ENCODE measurements around the gene CTIF. TPM values are rescaled to one million over a fixed set of nuclear protein-coding genes. Genes with fewer than 3 reads are reported as not detected.

CTIF gene
- total RNA-seq, 1 donor from 2014 or later: 60.0 TPM

DNA sequence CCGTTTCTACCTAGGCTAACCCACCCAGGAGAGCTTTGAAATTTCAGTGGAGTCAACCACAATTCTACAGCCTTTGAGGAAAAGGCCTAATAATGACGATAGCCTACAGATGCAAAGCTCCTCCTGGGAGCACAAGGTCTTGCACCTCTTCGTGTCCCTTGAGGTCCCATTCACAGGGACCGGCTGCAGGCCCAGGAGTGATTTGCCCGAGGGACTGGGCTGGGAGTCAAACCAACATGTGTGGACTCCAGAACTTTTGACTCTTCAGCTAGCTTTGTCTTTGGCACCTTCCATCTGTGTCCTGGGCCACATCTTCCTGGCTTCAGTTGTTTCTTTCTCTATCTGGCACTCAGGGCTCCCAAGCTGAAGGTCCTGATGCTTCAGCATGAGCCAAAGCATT, 335.4 kb downstream of the CTIF start:
- H3K9me3 ChIP-seq (replicated peaks): no peaks in the 10 kb centered on the region
- H3K4me3 ChIP-seq: no peak overlapping the region
- H3K27ac ChIP-seq (replicated peaks): no peak overlapping the region
- no peaks in the 10 kb centered on the region for H3K27me3 ChIP-seq (ENCODE audit: low read depth)
- DNase-seq: no peak
- no peaks in the 10 kb centered on the region for H3K36me3 ChIP-seq
- H3K4me1 ChIP-seq: peaks cover 13% of the 10 kb centered on the region
- TF ChIP-seq, protein P1, sequence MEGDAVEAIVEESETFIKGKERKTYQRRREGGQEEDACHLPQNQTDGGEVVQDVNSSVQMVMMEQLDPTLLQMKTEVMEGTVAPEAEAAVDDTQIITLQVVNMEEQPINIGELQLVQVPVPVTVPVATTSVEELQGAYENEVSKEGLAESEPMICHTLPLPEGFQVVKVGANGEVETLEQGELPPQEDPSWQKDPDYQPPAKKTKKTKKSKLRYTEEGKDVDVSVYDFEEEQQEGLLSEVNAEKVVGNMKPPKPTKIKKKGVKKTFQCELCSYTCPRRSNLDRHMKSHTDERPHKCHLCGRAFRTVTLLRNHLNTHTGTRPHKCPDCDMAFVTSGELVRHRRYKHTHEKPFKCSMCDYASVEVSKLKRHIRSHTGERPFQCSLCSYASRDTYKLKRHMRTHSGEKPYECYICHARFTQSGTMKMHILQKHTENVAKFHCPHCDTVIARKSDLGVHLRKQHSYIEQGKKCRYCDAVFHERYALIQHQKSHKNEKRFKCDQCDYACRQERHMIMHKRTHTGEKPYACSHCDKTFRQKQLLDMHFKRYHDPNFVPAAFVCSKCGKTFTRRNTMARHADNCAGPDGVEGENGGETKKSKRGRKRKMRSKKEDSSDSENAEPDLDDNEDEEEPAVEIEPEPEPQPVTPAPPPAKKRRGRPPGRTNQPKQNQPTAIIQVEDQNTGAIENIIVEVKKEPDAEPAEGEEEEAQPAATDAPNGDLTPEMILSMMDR (IDR thresholded peaks at IDR 0.05; ENCODE audit: borderline replicate concordance): no peak
- intact Hi-C loops (cut with micrococcal nuclease): loop anchor here (2.0 kb wide), 1 partner anchor 41 kb away; no protein-coding TSS in a partner anchor

DNA sequence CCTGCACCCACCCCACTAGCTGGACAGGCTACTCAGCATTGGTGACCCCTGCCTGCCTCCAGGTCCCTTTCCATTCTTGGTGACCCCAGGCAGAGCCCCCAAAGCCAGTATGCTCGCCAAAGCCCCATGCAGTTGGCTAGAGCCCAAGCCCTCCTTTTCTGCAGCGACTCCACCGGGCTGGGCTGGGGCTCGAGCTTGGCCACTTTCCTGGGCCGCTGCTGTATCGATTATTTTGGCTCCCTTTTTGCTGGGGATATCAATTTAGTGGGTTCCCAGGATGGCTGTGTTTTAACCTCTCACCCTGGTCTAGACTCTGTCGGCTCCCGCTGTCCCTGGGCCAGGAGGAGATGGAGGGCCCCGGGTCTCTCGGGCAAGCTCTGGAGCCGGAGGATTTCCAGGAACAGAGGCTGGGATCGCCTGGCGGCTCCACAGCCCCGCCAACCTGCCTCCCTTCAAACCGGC, 335.9 kb downstream of the CTIF start:
- TF ChIP-seq, protein P1 (IDR thresholded peaks at IDR 0.05; ENCODE audit: borderline replicate concordance): no peak
- Histone ChIP-seq H3K4me3 (no peak overlapping the region), H3K9me3 (replicated peaks) (no peaks in the 10 kb centered on the region), H3K4me1 (peaks cover 13% of the 10 kb centered on the region), H3K27me3 (ENCODE audit: low read depth) (no peaks in the 10 kb centered on the region), H3K36me3 (no peaks in the 10 kb centered on the region), H3K27ac (replicated peaks) (no peak overlapping the region)
- DNase-seq: no peak
- intact Hi-C loops (cut with micrococcal nuclease): loop anchor here (2.0 kb wide), 1 partner anchor 42 kb away; no protein-coding TSS in a partner anchor

DNA sequence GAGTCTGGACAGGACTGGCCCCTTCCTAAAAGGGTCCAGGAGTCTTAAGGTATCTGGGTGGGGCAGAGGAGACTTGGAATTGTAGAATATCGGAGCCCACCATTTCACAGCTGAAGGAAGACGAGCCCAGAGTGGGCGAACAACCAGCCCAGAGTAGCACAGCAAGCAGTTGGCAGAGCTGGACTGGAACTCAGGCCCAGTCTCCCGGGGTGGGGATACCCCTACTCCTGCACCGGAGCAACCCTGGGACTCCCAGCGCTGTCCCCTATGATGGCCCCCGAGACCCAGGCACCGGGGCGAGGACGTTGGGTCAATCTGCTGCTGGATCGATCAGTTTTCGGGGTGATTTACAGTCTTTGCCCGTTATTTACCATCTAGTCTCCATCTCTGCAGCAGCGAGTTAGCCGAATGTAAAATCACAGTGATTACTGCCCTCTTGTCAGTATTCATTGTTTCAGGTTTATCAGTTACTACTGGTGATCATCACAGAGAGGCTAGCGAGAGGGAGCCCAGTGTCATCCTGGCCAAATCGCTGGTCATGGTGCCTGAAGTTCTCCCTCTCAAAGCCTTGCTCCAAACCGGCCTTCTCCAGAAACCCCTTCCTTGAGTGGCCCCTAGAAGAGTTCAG, 336.6 kb downstream of the CTIF start:
- intact Hi-C loops (cut with micrococcal nuclease): loop anchor here (2.0 kb wide), 1 partner anchor 43 kb away; no protein-coding TSS in a partner anchor
- TF ChIP-seq, protein P1 (IDR thresholded peaks at IDR 0.05; ENCODE audit: borderline replicate concordance): no peak
- H3K4me1 ChIP-seq: peaks cover 13% of the 10 kb centered on the region

DNA sequence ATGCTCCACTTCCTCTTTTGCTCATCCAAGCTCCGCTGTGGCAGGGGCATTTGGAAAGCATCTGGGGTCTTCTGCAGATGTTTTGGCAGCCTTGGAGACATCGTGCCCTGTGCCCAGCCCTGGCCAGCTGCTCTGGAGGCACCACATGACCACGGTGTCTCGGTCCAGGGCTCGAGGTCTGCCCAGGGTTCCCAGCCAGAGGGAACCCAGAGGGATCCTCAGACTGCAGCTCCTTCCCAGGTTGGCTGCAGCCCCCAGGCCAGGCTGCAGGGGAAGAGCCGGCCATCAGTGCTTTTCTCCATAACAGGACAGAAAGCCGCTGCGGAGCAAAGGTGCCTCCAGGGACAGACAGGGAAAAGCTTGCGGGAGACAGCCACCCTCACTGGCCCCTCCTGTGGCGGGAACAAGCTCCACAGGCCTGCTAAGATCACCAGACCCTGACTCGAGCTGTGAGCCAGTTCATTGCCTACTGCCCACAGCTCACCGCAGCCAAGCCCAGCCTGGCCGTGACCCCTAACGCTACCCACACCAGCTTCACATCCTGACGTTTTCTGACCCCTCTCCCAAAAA, 337.2 kb downstream of the CTIF start:
- Histone ChIP-seq H3K4me1 (peaks cover 13% of the 10 kb centered on the region), H3K4me3 (no peak overlapping the region), H3K36me3 (no peaks in the 10 kb centered on the region), H3K9me3 (replicated peaks) (no peaks in the 10 kb centered on the region), H3K27me3 (ENCODE audit: low read depth) (no peaks in the 10 kb centered on the region), H3K27ac (replicated peaks) (no peak overlapping the region)
- TF ChIP-seq, protein P1 (IDR thresholded peaks at IDR 0.05; ENCODE audit: borderline replicate concordance): no peak
- intact Hi-C loops (cut with micrococcal nuclease): loop anchor here (2.0 kb wide), 1 partner anchor 43 kb away; no protein-coding TSS in a partner anchor
- no peak for DNase-seq

More for the DNA sequence above, 336.6 kb downstream of the CTIF start:
- Histone ChIP-seq H3K9me3 (replicated peaks) (no peaks in the 10 kb centered on the region), H3K27ac (replicated peaks) (no peak overlapping the region), H3K36me3 (no peaks in the 10 kb centered on the region), H3K27me3 (ENCODE audit: low read depth) (no peaks in the 10 kb centered on the region), H3K4me3 (no peak overlapping the region)
- DNase-seq: no peak

DNA sequence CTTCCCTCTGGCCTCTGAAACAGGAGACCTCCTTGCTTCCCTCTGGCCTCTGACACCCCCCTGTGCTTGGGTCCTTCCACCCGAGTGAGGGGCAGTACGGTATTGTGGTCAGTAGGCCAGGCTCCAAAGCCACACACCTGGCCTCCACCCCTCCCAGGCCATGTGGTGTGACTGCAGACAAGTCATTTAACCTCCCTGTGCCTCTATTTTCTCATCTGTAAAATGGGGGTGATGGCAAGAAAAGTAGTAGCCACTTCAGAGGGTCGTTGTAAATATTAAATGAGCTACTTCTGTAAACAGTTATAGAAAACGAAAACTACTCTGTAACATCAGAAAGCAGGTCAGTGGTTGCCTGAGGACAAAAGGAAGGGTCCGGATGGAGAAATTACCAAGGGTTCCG, 337.8 kb downstream of the CTIF start:
- Histone ChIP-seq H3K9me3 (replicated peaks) (no peaks in the 10 kb centered on the region), H3K4me3 (no peak overlapping the region), H3K4me1 (peaks cover 13% of the 10 kb centered on the region), H3K27ac (replicated peaks) (no peak overlapping the region), H3K27me3 (ENCODE audit: low read depth) (no peaks in the 10 kb centered on the region), H3K36me3 (no peaks in the 10 kb centered on the region)
- TF ChIP-seq, protein P1 (IDR thresholded peaks at IDR 0.05; ENCODE audit: borderline replicate concordance): no peak
- DNase-seq: no peak
- intact Hi-C loops (cut with micrococcal nuclease): no loop called here

All from left ventricle myocardium inferior (tissue), 1 donor.